ENCODE results near the gene KCNK5.

KCNK5 gene

DNA sequence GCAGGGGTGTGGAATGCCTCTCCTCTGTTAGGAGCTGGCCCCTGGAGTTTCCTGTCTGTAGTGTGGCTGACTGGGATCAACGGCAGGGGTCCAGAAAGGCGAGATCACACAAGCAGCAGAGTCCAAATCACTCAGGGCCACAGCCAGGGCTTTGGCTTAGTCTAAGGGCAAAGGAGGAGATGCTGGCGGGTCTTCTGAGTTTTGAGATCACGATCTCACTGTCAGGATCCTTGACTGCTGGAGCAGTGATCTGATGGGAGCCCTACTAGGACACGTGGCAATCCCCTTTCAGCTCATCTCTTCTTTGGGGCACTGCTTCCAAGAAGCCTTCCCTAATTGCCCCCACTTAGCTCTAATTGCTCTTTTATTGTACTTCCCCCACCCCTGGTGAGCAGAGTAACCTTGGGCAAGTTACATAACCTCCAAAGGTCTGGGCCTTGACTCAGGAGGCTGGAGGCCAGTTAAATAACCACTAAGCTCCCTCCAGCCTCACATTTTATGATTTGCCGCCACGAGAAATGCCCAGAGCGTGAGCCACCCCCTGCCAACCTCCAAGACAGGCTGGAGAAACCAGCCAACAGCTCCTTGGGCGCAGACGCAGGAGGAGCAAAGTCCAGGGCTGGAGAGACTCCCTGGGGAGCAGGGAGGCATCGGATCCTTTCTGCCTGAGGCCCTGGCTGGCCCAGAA lies 12.0 kb downstream of the KCNK5 start:
- Mint-ChIP-seq H3K36me3 (ENCODE audit: low read depth) (no peaks in the 10 kb centered on the region), H3K4me3 (no peak overlapping the region), H3K27me3 (peaks cover 3% of the 10 kb centered on the region), H3K9me3 (peaks cover under 1% of the 10 kb centered on the region), H3K4me1 (ENCODE audit: low read depth) (peaks cover 54% of the 10 kb centered on the region), H3K27ac (no peak overlapping the region)
- intact Hi-C loops (cut with micrococcal nuclease) = no loop called here

DNA sequence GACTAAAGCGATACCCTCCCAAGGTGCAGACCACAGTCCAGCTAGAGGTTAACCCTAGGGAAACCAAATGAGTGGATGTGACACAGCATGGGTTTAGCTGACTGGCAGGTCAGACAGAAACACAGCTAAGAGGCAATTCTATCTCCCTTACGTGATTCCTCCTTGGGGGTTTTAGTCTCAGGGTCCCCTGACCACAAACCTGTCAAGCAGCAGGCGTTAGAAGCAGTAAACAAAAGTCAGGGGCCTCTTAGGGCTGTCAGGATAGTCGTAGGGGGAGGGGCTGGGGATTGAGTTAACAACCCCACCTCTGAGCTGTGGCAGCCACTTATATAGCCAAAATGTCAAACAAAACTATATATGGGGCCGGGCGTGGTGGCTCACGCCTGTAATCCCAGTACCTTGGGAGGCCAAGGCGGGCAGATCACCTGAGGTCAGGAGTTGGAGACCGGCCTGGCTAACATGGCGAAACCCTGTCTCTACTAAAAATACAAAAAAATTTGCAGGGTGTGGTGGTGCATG lies 13.6 kb downstream of the KCNK5 start:
- Mint-ChIP-seq H3K9me3 (no peaks in the 10 kb centered on the region), H3K4me1 (ENCODE audit: low read depth) (peaks cover 62% of the 10 kb centered on the region), H3K36me3 (ENCODE audit: low read depth) (no peaks in the 10 kb centered on the region), H3K27ac (no peak overlapping the region), H3K27me3 (peaks cover 3% of the 10 kb centered on the region), H3K4me3 (no peak overlapping the region)
- intact Hi-C loops (cut with micrococcal nuclease) = no loop called here

DNA sequence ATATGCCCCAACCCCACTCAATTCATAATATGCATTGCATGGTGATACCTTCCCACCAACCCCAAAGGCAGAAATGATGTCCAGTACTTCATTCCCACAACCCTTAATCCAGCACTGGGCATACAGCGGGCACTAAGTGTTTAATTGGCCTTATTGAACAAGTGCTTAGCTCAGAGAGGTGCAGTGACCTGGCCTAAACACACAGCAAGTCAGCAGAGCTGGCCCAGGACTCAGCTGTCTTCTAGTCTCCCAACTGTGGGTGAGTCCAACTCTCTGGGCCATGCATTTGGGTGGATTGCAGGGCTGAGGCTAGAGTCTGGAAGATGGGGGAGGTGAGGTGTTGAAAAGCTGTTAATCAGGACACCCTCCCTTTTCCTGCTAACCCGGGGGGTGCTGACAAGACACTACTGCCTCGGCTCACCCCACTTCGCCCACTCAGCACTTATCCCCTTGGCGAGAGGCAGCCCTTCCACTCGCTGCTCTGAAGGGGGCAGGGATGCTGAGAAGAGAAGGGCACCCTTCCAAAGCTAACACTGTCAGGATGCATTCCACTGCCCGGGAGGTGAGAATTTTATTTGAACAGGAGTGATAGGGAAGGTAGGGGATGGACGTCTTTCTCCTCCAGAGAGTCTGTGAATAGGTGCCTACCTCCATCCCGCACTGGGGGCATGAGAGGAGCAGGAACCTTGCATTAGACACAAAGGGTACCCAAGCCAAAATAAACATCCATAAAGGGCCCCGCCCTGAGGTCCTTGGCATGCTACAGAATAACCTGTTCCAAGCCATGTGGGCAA lies 14.2 kb downstream of the KCNK5 start:
- Mint-ChIP-seq H3K27ac (no peak overlapping the region), H3K36me3 (ENCODE audit: low read depth) (no peaks in the 10 kb centered on the region), H3K4me3 (no peak overlapping the region), H3K4me1 (ENCODE audit: low read depth) (peaks cover 65% of the 10 kb centered on the region), H3K9me3 (no peaks in the 10 kb centered on the region), H3K27me3 (no peaks in the 10 kb centered on the region)
- intact Hi-C loops (cut with micrococcal nuclease) = no loop called here

DNA sequence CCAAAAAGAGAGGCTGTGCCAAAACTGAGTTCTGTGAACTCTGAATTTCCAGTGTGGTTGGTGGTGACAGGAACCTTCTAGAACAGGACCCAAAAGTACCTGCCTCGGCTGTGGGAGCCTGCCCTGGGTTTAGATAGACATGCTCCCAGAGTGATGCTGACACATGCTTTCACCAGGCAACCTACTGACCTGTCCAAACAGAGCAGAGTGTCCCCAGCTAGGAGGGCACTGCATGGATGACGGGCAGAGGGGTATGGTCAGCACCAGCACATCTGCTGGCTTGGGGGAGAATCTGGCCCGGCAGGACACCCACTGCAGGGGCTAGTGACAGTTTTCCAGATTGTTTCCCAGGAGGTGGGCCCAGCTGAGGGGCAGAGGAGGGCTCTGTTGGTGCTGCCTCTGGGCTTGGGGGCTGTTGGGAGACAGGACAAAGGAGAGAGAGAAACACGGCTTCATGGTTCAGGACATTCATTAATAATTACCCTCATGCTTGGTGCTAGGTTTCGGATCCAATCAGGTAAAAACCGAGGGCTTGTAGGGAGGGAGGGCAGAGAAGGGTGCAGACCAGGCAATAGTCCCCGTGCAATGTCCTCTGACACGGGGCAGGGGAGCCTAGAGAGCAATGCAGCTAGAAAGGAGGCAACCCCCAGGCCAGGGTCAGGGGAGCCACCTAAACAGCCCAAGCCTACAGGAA lies 15.0 kb downstream of the KCNK5 start:
- intact Hi-C loops (cut with micrococcal nuclease) = no loop called here
- H3K9me3 Mint-ChIP-seq = no peaks in the 10 kb centered on the region
- no peak overlapping the region for H3K27ac Mint-ChIP-seq
- H3K27me3 Mint-ChIP-seq = no peaks in the 10 kb centered on the region
- no peak overlapping the region for H3K4me3 Mint-ChIP-seq
- H3K36me3 Mint-ChIP-seq (ENCODE audit: low read depth) = no peaks in the 10 kb centered on the region
- peaks cover 67% of the 10 kb centered on the region for H3K4me1 Mint-ChIP-seq (ENCODE audit: low read depth)

DNA sequence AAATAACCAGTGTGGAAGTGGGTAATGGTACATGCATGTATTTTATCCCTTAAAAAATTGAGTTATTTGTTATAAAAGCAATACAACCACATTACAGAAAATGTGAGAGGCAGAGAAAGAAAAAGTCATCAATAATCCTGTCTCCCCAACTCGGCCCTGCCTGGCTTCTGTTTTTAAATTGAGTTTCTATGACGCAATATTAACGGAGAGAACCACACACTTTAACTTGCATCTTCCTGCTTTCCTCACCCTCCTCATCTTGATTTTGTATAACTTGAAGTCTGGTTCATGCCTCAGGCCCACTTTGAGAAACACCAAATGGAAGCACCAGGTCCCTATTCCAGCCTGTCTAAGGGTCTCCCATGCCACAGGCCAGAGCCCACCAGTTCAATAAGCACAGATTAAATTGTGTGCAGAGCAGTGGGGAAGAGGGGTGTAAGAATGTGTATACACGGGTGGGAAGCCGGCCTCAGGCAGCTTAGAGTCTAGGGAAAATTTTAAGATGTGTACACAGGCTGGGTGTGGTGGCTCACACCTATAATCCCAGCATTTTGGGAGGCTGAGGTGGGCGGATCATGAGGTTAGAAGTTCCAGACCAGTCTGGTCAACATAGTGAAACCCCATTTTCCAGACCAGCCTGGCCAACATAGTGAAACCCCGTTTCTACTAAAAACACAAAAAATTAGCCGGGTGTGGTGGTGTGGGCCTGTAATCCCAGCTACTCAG lies 15.9 kb downstream of the KCNK5 start:
- Mint-ChIP-seq H3K36me3 (ENCODE audit: low read depth) (no peaks in the 10 kb centered on the region), H3K27ac (no peak overlapping the region), H3K9me3 (no peaks in the 10 kb centered on the region), H3K4me3 (no peak overlapping the region), H3K4me1 (ENCODE audit: low read depth) (peaks cover 68% of the 10 kb centered on the region), H3K27me3 (no peaks in the 10 kb centered on the region)
- intact Hi-C loops (cut with micrococcal nuclease) = no loop called here

DNA sequence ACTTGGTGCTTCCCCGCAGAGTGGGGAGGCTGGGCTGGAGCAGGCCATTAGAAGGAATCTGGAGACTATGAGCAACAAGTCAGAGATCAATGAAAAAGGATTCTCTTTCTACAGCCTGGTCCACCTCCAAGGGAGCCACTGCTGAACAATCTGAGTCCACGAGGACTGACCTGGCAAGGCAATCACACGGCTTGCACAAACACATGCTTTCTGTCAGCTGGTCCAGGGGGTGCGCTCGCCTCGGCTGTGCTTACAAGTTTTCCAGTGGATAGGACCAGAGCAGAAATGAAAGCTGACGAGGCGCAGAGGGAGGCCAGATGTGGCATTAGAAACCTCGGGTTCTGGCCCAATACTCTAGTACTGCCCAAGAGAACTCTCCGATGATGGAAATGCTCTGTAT lies 18.1 kb downstream of the KCNK5 start:
- H3K36me3 Mint-ChIP-seq (ENCODE audit: low read depth) = no peaks in the 10 kb centered on the region
- no peaks in the 10 kb centered on the region for H3K27me3 Mint-ChIP-seq
- H3K4me3 Mint-ChIP-seq = no peak overlapping the region
- H3K9me3 Mint-ChIP-seq = no peaks in the 10 kb centered on the region
- no peak overlapping the region for H3K27ac Mint-ChIP-seq
- intact Hi-C loops (cut with micrococcal nuclease) = no loop called here
- peaks cover 61% of the 10 kb centered on the region for H3K4me1 Mint-ChIP-seq (ENCODE audit: low read depth)

DNA sequence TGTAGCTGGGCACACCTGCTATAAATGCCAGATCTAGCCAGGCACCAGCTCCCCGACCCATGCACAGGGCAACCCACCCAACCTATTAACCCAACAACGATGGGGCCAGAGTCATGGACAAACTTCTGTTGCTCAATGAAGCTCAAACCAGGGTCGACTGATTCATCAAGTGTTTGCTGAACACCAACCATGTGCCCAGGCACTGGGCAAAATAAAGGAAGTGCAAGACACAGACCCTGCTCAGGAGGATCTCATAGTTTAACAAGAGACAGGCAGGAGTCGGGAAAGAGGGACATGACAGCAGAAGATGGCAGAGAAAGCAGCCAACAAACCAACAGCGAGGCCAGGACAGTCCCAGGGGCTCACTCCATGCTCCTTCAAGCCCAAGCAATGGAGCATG lies 18.8 kb downstream of the KCNK5 start:
- Mint-ChIP-seq H3K4me1 (ENCODE audit: low read depth) (peaks cover 61% of the 10 kb centered on the region), H3K27me3 (no peaks in the 10 kb centered on the region), H3K36me3 (ENCODE audit: low read depth) (no peaks in the 10 kb centered on the region), H3K4me3 (no peak overlapping the region), H3K9me3 (no peaks in the 10 kb centered on the region), H3K27ac (no peak overlapping the region)
- intact Hi-C loops (cut with micrococcal nuclease) = no loop called here

DNA sequence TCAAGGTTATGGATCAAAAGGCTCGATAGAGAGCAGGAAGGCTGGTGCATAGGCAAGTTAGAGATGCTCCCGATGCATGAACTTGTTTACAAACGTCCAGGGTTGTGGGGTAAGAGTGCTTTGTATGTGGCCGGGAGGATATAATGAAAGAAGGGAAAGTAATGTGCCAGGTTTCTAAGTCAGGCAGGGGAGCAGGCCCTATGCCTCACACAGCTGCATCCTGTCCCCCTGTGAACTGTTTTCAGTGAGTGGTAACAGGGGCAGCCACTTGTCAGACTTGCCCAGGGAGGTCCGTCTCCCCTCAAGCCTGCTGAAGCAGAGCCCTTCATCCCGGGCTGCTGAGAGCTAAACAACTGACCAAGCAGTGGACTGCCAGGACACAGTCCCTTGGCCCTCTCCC lies 19.4 kb downstream of the KCNK5 start:
- Mint-ChIP-seq H3K27ac (no peak overlapping the region), H3K27me3 (no peaks in the 10 kb centered on the region), H3K4me3 (no peak overlapping the region), H3K4me1 (ENCODE audit: low read depth) (peaks cover 56% of the 10 kb centered on the region), H3K36me3 (ENCODE audit: low read depth) (no peaks in the 10 kb centered on the region), H3K9me3 (no peaks in the 10 kb centered on the region)
- intact Hi-C loops (cut with micrococcal nuclease) = no loop called here

DNA sequence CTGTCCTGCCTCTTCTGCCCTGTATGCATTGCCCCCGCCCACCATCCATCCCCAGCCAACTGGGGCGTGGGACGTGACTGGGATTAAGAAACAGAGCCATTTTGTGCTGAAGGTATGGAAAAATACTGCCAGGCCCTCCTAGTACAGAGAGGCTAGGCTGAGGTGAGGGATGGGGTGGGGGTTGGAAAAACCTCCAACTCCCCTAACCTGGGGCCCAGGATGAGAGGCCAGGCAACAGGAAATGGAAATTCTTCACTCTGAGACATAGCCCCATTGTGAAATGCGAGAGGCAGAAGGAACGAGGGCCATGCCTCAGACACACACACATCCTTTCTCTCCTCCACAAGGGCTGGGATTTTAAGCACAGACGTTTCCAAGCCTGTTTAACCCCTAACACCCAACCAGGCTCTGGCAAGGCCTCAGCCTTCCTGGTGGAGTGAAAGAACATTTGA lies 19.9 kb downstream of the KCNK5 start:
- Mint-ChIP-seq H3K4me1 (ENCODE audit: low read depth) (peaks cover 54% of the 10 kb centered on the region), H3K4me3 (no peak overlapping the region), H3K27ac (no peak overlapping the region), H3K36me3 (ENCODE audit: low read depth) (no peaks in the 10 kb centered on the region), H3K9me3 (no peaks in the 10 kb centered on the region), H3K27me3 (no peaks in the 10 kb centered on the region)
- intact Hi-C loops (cut with micrococcal nuclease) = no loop called here

DNA sequence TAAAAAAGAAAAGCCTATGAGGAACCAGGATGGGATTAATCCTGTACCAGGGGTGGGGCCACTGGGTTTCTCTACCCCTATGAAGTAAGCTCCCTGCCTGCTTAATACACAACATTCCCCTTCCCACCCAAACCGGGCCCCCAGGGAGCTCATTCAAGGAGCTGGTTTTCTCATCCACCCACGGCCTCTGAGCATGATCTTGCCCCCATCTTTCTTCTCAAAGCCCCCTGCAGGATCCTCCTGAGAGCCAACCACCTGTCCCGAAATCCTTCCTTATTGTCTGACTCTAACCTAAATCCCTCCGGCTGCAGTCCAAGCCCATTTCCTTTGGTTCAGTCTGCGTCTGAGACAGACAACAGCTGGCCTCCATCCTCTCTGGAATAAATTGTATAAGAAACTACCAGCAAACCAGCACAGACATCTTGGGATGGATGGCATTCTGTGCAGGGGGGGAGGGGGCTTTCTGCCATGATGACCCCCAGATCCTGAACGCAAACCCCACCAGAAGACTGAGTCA lies 21.0 kb downstream of the KCNK5 start:
- H3K9me3 Mint-ChIP-seq = no peaks in the 10 kb centered on the region
- H3K27me3 Mint-ChIP-seq = no peaks in the 10 kb centered on the region
- H3K27ac Mint-ChIP-seq = no peak overlapping the region
- no peaks in the 10 kb centered on the region for H3K36me3 Mint-ChIP-seq (ENCODE audit: low read depth)
- H3K4me1 Mint-ChIP-seq (ENCODE audit: low read depth) = peaks cover 48% of the 10 kb centered on the region
- intact Hi-C loops (cut with micrococcal nuclease) = no loop called here
- no peak overlapping the region for H3K4me3 Mint-ChIP-seq

DNA sequence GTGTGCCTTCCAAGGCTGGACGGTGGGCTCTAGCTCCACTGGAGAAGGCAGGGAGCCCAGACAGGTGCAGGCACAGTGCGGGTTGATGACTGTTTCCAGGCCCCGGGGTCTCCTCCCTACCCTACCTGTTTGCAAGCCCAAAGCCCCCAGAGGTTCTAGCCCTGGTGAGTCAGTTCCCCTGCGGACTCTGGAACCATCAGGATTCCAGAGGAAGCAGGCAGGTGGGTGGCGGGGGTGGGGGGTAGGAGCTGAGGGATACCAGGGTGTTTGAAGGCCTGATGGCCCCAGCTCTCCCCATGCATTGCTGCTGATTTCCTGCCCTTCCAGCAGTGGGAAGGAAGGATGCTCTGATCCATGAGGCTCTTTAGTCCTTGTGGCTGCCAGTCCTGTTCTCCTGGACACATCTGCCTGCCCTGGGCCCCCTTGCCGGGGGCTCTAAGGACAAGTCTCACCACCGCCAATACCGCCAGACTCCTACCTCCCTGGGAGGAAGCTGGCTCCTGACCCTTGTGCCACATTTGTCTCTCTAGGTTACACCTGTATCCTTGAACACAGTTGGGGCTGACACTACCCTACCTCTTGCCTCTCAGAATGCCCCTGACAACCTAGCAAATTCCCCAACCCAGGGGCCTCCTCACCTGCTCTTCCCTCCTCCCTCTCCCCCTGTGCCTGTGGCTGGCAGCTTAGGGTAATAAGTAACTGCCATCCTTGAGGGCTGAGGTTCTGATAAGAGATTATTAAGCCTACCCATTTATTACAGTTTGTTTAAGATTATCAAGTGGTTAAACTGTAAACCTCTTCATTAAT lies 21.7 kb downstream of the KCNK5 start:
- Mint-ChIP-seq H3K27me3 (no peaks in the 10 kb centered on the region), H3K4me1 (ENCODE audit: low read depth) (peaks cover 41% of the 10 kb centered on the region), H3K27ac (no peak overlapping the region), H3K9me3 (no peaks in the 10 kb centered on the region), H3K36me3 (ENCODE audit: low read depth) (no peaks in the 10 kb centered on the region), H3K4me3 (no peak overlapping the region)
- intact Hi-C loops (cut with micrococcal nuclease) = no loop called here

DNA sequence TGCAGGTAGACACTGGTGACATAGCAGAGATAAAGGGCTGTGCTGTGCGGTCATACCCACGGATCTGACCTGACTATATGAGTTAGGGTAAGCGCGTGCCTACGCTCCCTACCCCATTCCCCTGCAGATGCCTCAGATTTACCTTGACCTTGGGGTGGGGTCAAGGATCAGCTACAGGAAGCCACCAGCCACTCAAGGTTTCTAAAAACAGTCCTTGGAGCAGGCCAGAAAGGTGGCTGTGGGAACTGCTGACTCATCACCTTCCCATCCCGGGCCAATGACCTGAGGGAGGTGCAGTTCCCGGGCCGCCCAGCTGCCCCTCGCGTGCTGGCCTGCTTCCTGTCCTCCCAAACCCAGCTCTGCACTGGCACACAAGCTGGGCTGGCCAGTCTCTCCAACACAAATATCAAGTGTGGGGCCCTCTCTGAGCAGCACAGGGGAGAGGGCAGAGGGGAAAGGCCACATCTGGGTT lies 23.0 kb downstream of the KCNK5 start:
- H3K9me3 Mint-ChIP-seq = no peaks in the 10 kb centered on the region
- no peak overlapping the region for H3K27ac Mint-ChIP-seq
- no peaks in the 10 kb centered on the region for H3K27me3 Mint-ChIP-seq
- no peak overlapping the region for H3K4me3 Mint-ChIP-seq
- H3K36me3 Mint-ChIP-seq (ENCODE audit: low read depth) = no peaks in the 10 kb centered on the region
- intact Hi-C loops (cut with micrococcal nuclease) = no loop called here
- H3K4me1 Mint-ChIP-seq (ENCODE audit: low read depth) = peaks cover 36% of the 10 kb centered on the region
